Tibial artery (tissue), 4 donors: Measurements from ENCODE around the gene ASCC2.
A peak's percentile ranks its signal among the peaks of the same experiment; 100 is the strongest.

Experiments
- DNase-seq, 2 donors: peaks; one replicate each; pipeline ENCODE4 v3.0.0-alpha.2; 2019
- H3K27ac ChIP-seq, 2 donors: fragments of 200-600 bp; sonication (generic) in 1 of 2; 1 replicate in 1 of 2; 2 replicates in 1 of 2; pipeline ENCODE4 v1.5.1; 2018 to 2019; ENCODE audit warnings: mild to moderate bottlenecking in 1 of 2
- H3K27me3 ChIP-seq, 2 donors: fragments of 200-600 bp; sonication (generic) in 1 of 2; one replicate each; pipeline versions ENCODE4 v1.5.1 to v1.6.0; 2016 to 2019
- H3K36me3 ChIP-seq, 3 donors: fragments of 200-600 bp; sonication (generic) in 2 of 3; one replicate each; pipeline ENCODE4 v1.5.1; 2016 to 2019; ENCODE audit warnings: mild to moderate bottlenecking in 2 of 3
- H3K4me1 ChIP-seq, 4 donors: fragments of 200-600 bp; sonication (generic) in 2 of 4; 1 replicate in 3 of 4; 2 replicates in 1 of 4; pipeline ENCODE4 v1.5.1; 2016 to 2019
- H3K4me3 ChIP-seq, 2 donors: fragments of 200-600 bp; sonication (generic) in 1 of 2; 1 replicate in 1 of 2; 2 replicates in 1 of 2; pipeline ENCODE4 v1.5.1; 2018 to 2019; ENCODE audit warnings: mild to moderate bottlenecking in 2 of 2
- H3K9me3 ChIP-seq, 3 donors: fragments of 200-600 bp; sonication (generic) in 1 of 3; one replicate each; pipeline ENCODE4 v1.5.1; 2016 to 2019
- CTCF ChIP-seq, 2 experiments: fragments of 200-600 bp in 1 of 2; fragments of 450-650 bp in 1 of 2; IDR thresholded peaks; one replicate each; pipeline ENCODE4 v1.5.1; 2017 to 2019; ENCODE audit warnings: antibody characterized with exemption in 2 of 2, mild to moderate bottlenecking in 1 of 2, moderate library complexity in 1 of 2
- intact Hi-C: fragments of 100-400 bp; cut with DNase I; formaldehyde crosslinking; loops from one replicate; pipeline ENCODE4 v1.15.0; 2023; ENCODE audit warnings: low total_unique reads

The ASCC2 gene

GRCh38 chr22:29837741-29838598, at the start of gene ASCC2:
ASCC2 (minus strand) TSS chr22:29838274; CDS start chr22:29832325, 5,949 bp downstream.
- Histone ChIP-seq H3K27ac (peak within 1 kb of the TSS; percentile 66 to 83), H3K4me3 (peak within 1 kb of the TSS; percentile 89 to 99), H3K9me3 (no peaks in the 10 kb centered on the region), H3K36me3 (peaks cover 0 to 21% (median 14%) of the 10 kb centered on the region in 3 donors), H3K27me3 (no peaks in the 10 kb centered on the region), H3K4me1 (peaks cover 0 to 22% (median 11%) of the 10 kb centered on the region in 4 donors)
- intact Hi-C loops = loop anchor here (5.0 to 10.0 kb wide), 2 partner anchors 71 to 167 kb away; partner anchors contain the start of genes UQCR10 and ZMAT5
- peak; percentile 25 to 28 for TF ChIP-seq CTCF (IDR thresholded peaks at IDR 0.05)
- peak; percentile 99 for DNase-seq

GRCh38 chr22:29887358-29887757, 49.3 kb upstream of the ASCC2 start:
- no peaks in the 10 kb centered on the region for H3K9me3 ChIP-seq
- H3K27me3 ChIP-seq = no peaks in the 10 kb centered on the region
- H3K4me3 ChIP-seq = no peak overlapping the region
- TF ChIP-seq CTCF (IDR thresholded peaks at IDR 0.05) = no peak
- peaks cover 0 to 58% (median 19%) of the 10 kb centered on the region in 4 donors for H3K4me1 ChIP-seq
- no peaks in the 10 kb centered on the region for H3K36me3 ChIP-seq
- intact Hi-C loops = loop anchor here (10.0 kb wide), 1 partner anchor 117 kb away; no protein-coding TSS in a partner anchor
- no peak overlapping the region for H3K27ac ChIP-seq
- DNase-seq = no peak

- Histone ChIP-seq H3K36me3 (no peaks in the 10 kb centered on the region), H3K27me3 (no peaks in the 10 kb centered on the region), H3K27ac (no peak overlapping the region), H3K9me3 (no peaks in the 10 kb centered on the region), H3K4me1 (peaks cover 0 to 58% (median 19%) of the 10 kb centered on the region in 4 donors), H3K4me3 (no peak overlapping the region)
- intact Hi-C loops = loop anchor here (10.0 kb wide), 1 partner anchor 118 kb away; no protein-coding TSS in a partner anchor
- no peak for TF ChIP-seq CTCF (IDR thresholded peaks at IDR 0.05)
- no peak for DNase-seq
Observed at GRCh38 chr22:29886596-29886995, 48.5 kb upstream of the ASCC2 start.

GRCh38 chr22:29885610-29886009, 47.5 kb upstream of the ASCC2 start:
- no peaks in the 10 kb centered on the region for H3K27me3 ChIP-seq
- no peak overlapping the region for H3K27ac ChIP-seq
- peaks cover 0 to 56% (median 19%) of the 10 kb centered on the region in 4 donors for H3K4me1 ChIP-seq
- no peak for TF ChIP-seq CTCF (IDR thresholded peaks at IDR 0.05)
- no peaks in the 10 kb centered on the region for H3K36me3 ChIP-seq
- intact Hi-C loops = loop anchor here (10.0 kb wide), 1 partner anchor 119 kb away; no protein-coding TSS in a partner anchor
- no peak for DNase-seq
- no peaks in the 10 kb centered on the region for H3K9me3 ChIP-seq
- H3K4me3 ChIP-seq = no peak overlapping the region

- H3K4me3 ChIP-seq = peak overlapping the region; percentile 65 to 96
- no peaks in the 10 kb centered on the region for H3K27me3 ChIP-seq
- TF ChIP-seq CTCF (IDR thresholded peaks at IDR 0.05) = no peak
- DNase-seq = no peak
- no peaks in the 10 kb centered on the region for H3K9me3 ChIP-seq
- H3K4me1 ChIP-seq = peaks cover 0 to 46% (median 19%) of the 10 kb centered on the region in 4 donors
- intact Hi-C loops = loop anchor here (10.0 kb wide), 1 partner anchor 121 kb away; no protein-coding TSS in a partner anchor
- H3K27ac ChIP-seq = peak overlapping the region; percentile 87 to 97
- H3K36me3 ChIP-seq = no peaks in the 10 kb centered on the region
Observed at GRCh38 chr22:29883775-29884097, 45.7 kb upstream of the ASCC2 start.
